Measurements from ENCODE around the gene EML6.
"Not testable (repeated sequence)": the region's sequence is repeated elsewhere in the genome, so short reads cannot be mapped to it uniquely, and the experiment has no call there.

EML6 gene

DNA sequence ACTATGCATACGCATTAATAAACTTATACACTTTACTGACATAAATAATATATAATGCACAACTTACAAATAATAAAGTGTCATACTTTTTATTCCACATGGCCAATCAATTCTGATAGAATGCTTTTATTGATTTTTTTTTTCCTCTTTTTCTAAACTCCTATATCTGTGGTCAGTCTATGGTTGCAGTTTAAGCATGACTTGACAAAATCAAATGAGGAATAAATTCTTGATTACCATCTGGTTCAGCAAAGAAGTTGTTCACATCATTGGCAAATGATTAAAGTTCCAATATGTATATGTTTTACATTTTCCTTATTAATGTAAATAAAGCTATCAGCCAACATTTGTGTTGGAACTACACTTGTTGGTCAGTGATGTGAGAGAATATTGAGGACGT is 83.5 kb downstream of the EML6 start:
- DNase-seq, result no peak

DNA sequence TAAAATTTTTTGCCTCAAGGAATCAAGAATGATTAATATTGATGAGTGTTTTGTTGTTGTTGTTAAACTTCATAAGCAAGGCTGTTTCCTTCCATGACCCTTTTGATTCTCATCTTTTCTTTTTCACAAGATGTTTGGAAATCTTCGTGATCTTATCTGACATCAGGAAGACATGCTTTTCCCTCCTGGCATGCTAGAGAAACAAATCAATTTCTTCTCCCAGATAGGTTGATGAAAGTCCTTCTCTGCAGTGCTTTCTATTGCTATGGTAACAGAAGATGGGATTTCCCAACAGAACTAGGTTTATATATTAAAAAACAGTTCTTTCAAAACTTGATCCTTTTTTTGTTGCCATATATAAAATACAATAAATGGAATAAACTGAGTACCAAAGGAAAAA is 85.2 kb downstream of the EML6 start:
- peak; percentile 16 for DNase-seq

DNA sequence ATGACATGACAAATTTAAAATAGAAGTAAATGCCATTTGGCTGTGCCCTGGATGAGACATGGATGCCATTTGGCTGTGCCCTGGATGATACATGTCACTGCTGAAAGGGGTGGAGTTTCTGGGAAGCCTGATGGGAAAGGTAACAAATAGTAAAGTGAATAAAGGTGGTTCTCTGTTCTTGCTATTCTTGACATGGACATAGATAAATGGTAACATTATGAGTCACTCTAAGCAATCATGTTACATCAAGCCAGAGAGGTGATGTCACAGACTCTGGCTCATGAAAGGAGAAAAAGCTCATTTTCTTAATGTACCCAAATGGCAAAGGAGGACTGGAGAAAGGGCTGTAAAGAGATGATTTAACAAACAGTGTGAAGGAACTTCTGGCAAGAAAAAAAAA is 86.4 kb downstream of the EML6 start:
- peak; percentile 56 for DNase-seq

DNA sequence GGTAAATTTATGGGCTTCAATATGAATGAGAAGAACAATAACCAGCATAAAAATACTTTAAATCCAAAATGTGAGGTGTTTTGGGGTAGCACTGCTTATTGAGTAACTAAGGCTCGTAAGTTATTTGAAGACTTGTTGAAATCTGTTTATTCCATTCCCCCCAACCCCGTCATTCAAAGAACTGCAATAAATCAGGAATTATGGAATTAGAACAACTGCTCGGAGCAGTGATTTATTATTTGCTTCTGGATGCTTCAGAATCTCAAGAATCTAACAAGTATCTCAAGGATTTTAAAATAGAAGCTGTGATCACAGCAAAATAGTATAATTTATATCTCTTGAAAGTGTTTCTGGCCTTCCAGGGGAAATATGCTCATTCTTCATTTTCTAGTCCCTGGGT is 86.8 kb downstream of the EML6 start:
- DNase-seq, result peak; percentile 38

DNA sequence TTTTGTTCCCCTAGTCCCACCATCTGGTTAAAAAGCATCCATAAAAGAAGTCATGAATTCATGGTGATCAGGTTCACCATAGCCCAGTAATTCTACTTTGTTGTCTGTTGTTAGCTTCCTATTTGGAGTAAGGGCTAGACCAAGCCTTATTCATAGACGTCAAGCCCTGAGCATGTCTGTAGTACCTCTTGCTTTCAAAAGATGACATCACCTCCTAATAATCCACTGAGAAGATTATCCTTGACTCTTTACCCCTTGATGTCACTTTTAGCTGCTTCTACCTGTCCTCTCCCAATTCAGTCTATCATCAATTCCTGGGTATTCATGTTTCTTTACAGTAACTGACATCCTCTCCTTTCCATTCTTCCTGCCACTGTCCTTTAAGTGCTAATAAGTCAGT is 90.1 kb downstream of the EML6 start:
- no peak for DNase-seq

DNA sequence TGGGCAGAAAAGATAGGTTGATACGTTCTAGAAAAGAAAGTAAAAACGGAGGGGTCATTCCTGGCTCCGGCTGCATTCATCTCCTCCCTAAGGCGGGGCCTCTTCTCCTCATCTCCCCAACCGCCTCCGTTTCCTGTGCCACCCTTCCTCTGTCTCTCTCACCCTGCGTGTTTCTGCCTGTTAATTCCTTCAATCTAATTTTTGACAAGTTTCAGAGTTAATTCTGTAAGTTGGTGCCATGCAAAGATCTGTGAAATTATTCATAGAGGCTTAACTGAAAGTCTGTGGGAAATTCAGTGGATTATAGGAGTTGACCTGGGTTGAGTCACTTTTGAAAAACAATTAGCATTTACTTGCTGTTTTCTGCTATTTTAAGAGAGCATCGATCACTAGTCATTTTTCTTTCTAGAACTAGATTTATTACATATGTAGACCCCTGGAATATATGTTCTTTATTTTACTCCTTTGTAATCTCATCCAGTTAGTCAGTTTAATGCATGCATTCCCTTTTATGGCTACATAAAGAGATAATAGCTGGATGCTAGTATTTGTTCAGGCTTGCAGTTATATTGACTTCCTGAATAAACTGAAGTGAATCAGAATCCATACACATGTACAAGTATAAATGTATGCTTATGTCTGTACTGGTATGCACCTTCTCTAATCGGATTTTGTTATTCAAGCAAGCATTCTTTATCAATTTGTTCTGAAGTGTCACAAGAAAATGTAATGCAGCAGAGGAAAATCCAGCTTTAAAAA is 91.1 kb downstream of the EML6 start:
- no peak for DNase-seq

DNA sequence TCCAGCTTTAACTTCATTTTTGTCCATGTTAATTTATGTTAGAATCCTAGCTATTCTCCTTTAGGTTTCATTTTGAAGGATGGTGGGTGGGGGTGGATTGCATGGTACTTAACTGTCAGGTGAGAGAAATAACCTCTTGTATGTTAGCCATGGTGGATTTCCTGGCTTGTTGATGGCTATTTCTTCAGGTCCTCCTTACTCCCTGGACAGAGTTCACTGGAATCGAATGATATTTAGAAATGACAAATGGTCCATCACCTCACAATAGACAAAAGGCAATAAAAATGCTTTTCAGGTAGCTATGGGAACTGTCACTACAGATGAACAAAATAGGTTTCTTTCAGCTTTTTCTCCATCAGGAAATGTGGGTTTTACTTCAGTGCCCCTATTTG is 91.7 kb downstream of the EML6 start:
- DNase-seq, result no peak

DNA sequence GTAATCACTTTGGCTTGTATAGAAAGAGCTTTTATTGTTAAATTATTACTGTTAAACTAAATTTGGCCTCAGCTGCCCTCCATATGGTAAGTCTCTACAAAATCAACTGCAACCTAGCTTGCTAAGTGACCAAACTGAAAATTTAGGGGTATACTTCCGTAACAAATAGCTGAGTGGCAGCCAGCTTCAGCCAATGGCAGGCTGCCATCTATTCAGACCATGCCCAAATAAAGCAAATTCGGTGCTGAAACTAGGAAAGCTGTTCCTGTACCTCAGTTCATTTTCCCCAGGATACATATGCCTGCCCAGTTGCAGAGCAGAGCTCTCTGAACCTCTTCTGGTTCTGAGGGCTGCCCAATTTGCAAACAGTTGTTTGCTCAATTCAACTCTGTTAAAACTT is 94.8 kb downstream of the EML6 start:
- no peak for DNase-seq

DNA sequence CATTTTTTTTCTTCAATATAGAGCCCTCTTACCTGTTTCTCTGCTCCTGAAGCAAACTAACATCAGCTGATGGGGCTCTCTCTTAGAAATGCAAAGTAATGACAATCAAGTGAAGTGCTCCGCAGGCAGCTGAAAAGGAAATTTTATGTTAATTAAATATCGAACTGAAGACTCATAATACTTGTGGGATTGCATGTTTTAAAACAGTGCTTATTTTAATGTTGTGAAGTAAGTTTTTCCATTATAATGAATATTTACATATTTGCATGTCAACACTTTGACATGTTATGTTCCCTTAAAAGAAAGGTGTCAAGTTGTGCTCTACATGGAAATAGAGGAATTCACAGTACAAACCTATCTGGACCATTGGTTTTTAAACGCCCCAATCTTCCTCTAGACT is 97.1 kb downstream of the EML6 start:
- DNase-seq, result no peak

DNA sequence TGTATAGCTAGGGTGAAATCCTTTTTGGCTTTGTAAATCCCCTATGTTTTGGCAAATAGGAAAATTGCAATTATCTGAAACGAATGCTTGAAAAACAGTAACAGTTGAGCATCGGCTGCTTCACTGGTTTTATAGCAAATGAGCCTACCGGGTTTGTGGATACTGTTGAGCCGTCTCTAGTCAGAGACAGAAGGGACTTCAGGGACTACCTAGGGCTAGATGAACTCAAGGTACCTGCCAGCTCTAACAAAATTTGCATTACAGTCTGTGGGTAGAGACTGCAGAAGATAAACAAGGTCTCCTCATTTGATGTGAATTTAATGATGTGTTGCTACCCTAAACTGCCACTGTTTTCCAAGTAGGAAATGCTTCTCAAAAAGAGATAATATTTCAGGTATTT is 101.1 kb downstream of the EML6 start:
- no peak for DNase-seq

DNA sequence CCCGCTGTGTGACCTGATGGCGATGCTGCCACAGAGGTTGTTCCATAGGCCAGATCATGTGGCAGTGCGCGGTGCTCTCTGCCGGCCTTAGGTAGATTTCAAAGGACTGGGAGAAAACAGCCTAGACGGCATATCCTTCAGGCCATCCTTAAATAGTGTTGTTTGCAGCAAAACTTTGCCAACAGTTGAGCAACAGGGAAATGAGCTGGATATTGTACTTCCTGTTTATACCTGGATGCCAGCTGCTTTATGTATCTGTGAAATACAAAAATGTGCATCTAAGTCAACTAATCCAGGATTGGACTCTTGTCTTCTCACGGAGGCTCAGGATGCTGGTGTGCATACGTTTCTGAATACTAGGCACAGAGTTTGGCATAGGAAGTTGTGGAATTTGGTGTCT is 107.1 kb downstream of the EML6 start:
- DNase-seq, result no peak

DNA sequence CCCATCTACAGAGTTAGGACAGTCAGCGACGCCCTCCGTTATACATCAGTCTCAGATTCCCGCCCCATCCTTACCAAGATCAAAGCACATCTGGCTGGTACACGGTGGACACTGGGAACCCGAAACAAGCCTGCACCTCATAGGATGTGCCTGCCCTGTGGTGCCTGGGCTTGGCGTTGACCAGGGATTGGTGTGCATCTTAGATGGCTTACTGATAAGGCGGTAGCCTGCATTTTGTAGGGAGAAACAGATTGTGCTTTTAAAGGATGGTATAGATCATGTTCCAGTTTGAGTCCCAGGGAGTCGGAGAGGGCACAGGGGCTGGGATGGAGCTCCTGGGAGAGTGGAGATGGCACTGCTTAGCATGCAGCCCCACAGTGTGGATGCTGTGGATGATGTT is 108.0 kb downstream of the EML6 start:
- DNase-seq, result no peak

DNA sequence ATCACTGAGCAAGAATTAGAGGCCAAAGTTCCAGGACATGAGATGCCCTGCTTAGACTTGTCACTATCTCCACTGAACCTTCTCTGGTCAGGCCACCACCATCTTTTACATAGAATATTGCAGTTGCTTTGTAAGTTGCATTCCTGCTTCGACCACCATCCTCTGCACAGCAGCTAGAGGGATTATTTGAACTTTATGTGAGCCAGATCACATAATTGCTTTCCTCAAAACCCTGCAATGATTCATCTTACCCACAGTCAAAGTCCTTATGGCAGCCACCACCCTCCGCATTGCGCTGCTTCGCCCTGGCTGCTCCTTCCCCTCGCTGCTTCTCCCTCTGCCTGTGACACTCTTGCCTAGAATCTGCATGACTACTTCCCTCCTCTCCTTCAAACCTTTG is 111.3 kb downstream of the EML6 start:
- peak; percentile 25 for DNase-seq

DNA sequence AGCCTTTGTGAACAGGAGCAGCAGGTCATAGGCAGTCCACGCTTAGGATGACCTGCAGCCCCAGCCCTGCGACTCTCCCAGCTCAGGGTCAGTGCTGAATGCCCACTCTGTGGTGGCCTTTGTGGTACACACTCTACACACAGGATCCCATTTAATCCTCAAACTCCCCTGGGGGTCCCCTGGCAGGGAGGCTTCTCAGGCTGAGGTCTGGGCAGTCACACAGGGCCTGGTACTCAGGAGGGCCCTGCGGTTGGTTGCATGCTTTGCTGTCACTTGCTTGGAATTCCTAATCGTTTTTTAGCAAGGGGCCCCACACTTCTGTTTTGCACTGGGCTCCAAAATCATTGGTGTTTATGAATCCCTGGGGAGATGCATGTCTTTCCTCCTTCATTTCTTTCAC is 113.0 kb downstream of the EML6 start:
- DNase-seq, result peak; percentile 34

DNA sequence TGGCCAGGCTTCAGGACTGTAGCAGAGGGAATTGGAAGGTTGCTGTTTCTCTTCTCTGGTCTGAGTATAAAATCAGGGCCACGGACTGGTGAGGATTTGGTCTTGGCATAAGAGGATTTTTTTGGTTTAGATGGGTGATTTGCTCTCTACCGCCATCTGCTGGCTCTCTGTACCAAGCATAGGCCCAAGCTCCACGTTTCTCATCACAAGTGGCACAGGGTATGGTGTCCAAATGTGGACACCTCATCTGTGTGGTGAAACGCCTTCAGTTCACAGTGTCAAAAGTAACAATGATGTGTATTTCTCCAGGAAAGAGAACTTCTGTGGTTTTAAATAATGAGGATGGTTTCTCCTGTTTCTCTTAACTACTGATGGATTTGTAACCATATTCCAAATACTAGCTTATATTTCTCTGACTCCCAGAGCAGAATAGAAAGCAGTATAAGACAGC is 115.1 kb downstream of the EML6 start:
- DNase-seq, result peak; percentile 60

DNA sequence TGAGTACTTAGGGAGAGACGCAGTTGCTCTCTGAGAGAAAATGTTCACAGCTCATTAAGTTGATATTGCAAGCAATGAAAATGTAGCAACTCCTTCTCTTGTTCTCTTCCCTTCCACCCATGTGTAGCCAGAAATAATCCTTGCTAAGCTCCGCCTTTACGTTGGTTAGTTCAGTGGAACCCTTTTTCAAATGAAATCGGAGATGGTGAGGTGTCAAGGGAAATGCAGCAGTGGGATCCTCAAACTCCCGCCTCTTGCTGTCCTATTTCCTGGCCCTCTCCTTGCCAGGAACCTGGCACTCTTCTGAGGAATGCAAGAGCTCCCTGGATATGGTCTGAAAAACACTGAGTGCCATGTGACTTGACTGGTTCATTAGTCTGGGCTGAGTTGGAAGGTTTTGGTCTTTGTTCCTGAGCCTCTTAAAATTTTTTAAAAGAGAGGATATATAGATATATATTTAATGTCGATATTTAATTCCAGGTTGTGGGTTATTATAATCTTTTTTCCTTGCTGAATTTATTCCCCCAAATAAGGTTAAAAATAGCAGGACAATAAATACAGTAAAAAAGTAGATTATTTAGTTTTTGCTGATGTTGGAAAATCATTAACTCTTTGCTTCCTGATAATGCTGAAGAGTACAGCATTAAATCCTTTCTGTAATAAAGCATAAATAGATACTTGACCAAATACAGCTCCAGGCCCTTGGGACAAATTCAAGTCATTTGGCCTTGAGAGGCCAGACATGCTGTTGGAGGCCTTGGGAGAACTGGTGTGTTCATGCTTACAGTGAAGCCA is 116.2 kb downstream of the EML6 start:
- no peak for DNase-seq

DNA sequence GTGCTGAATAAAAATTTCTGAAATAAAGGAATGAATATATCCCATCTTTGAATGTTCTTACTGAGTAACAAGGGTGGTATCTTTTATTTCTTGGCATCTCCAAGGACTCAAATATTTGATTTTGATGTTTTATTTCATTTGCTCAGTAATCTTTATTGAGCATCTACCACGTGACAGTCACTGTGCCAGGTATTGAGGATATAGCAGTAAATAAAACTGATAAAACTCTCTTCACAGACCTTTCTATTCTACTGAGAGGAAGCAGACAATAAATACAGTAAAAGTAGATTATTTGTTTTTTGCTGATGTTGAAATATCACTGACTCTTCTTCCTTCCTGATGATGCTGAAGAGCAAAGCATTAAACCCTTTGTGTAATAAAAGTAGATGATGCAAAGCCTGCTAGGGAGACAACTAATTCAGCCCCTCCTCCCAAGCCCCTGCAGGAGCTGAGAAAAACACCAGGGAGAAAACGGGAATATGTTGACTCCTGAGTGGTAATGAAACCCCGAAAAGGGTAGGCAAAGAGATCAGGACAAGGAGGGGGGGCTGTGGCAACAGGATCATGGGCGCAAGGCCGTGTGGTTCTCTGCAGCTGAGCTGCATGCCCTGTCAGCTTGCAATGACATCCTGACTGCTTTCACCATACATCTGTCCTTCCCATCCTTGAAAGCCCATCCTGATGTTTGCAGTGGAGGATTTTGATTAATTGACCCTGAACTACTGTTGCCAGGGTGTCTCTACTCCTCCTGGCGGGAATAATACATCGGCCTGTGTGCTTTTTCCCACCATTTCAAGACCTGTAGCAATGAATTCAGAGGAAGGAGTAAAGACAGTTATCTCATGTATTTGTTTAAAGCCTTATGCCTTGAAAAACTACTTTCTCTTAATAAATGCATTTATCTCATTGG is 117.4 kb downstream of the EML6 start:
- no peak for DNase-seq

DNA sequence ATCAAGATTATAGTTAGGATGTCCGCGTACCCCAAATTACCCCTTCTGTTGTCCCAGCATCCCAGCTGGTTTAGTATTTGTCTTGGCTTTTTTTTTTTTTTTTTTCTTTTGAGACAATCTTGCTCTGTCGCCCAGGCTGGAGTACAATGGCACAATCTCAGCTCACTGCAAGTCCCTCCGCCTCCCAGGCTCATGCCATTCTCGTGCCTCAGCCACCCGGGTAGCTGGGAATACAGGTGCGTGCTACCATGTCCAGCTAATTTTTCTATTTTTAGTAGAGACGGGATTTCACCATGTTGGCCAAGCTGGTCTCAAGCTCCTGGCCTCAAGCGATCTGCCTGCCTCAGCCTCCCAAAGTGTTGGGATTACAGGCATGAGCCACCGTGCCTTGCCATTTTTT is 118.0 kb downstream of the EML6 start:
- not testable (repeated sequence) for DNase-seq

DNA sequence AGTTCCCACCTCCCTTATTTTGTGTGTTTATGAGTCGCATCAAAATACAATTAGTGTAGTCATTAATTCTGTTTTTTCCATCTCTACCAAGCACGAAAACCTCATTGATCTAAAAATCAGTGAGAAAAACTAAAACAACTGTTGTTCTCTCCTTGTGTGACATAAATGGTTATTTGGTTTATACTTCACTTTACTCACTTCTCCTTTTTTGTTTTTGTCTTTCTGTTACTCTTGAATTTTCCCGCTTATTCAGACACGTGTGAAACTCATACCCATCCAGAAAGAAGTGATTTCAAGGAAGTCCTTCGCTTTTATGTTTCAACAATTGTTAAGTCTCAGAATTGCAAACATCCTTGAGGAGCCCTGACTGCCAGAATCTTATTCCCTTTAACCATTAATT is 121.6 kb downstream of the EML6 start:
- DNase-seq, result no peak

DNA sequence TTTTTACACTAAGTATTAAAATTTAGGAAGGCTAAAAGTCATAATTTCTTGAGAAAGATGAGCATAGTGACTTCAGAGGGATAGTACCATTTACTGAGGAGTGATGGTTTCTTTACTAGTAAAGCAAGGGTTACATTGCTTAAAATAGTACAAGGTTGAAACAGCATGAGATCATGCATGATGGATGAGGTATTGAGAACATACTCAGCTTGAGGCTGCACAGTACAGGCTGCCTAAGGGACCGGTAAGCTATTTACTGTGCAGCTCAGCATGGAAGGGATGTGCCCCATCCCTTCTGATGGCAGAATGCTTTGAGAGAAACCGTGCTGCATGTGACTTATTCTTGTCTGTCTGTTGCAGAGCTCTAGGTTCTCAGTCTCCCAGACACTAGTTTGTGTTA is 122.1 kb downstream of the EML6 start:
- peak; percentile 61 for DNase-seq

DNA sequence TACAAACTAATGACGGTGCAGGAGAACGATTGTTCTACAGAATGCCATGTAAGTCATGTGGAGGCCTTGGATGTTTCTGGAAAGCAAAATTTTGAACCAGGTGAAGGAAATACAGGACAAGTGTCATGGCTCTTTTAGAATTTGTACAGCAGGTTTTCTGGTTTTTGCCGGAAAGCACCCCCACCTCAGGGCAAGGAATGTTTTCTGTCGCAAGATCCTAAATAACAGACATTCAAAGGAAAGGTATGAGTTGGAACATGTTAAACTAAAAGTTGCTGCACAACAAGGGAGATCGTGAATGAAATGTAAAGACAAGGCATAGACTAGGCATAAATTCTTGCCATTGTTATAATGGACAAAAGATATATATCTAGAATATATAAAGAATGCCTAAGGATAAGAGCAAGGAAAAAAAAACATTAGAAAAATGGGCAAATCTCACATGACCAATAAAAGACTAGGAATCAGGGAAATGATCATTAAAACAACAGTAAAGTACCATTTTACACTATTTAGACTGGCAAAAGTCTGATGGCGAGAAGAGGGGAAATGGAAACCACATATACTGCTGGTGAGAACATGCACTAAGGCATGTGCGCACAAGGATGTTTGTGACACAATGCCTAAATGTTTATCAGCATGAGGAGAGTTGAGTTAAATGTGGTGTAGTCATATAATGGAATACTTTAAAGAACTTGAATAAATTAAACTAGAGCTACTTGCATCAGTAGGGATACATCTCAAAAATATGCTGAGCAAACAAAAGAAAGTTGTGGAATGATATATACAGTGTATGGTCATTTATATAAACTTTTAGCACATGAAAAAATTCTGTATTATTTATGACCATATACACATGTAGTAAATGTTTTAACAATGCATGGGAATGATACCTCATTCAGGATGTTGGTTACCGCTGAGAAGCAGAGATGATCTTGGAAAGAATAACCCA is 127.0 kb downstream of the EML6 start:
- DNase-seq, result no peak

DNA sequence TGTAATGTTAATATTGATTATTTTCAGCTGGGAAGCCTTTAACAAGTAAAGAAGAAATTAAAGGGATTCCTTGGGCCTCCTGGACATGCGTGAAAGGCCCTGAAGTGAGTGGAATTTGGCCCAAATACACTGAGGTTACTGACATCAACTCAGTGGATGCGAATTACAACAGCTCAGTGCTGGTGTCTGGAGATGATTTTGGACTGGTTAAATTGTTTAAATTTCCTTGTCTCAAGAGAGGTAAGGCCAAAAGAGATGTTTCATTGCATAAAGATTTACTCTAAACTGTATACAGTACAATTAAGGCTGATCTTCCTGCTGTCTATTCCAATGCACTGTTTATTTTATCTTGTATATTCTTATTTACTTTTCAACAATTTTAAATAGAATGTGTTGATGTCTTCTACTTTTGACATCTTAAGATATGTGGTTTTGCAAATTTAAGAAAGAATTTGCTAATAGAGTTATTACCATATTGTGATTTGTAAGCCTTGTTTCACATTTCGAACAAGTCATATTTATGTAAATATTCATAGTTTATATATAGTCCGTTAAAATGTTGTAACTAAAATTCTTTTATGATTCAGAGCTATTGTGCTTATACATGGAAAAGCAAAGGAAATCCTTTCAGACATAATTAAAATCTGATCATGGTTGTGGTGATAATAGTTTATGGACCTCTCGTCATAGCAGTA is 130.3 kb downstream of the EML6 start:
- DNase-seq, result no peak

Measured in fibroblast of upper back skin (primary cell).